Vagina (tissue), 2 donors: ENCODE results near the gene KIRREL3.

Experiments used
- CTCF ChIP-seq, 3 experiments: fragments of 450-650 bp in 2 of 3; fragments of 200-600 bp in 1 of 3; sonication (generic) in 1 of 3; IDR thresholded peaks; one replicate each; pipeline ENCODE4 v1.5.1; 2017 to 2019; ENCODE audit warnings: antibody characterized with exemption in 3 of 3, mild to moderate bottlenecking in 2 of 3, moderate library complexity in 2 of 3
- POLR2A ChIP-seq, 2 donors: fragments of 450-650 bp; IDR thresholded peaks; one replicate each; pipeline ENCODE4 v1.6.1; 2017; ENCODE audit warnings: antibody characterized with exemption in 2 of 2, mild to moderate bottlenecking in 2 of 2, moderate library complexity in 2 of 2
- POLR2AphosphoS5 ChIP-seq, 2 donors: sonication (generic); formaldehyde crosslinking; IDR thresholded peaks; one replicate each; pipeline ENCODE4 v1.9.0; 2017; ENCODE audit warnings: antibody characterized with exemption in 2 of 2, mild to moderate bottlenecking in 2 of 2, low read depth in 1 of 2; ENCODE audit not compliant: insufficient read depth in 1 of 2

GRCh38 chr11:126638648-126639047, 361.9 kb downstream of the KIRREL3 start:
- TF ChIP-seq CTCF (IDR thresholded peaks at IDR 0.05) (no peak), POLR2AphosphoS5 (IDR thresholded peaks at IDR 0.05; ENCODE audit: insufficient read depth in 1 of 2, low read depth in 1 of 2) (no peak), POLR2A (IDR thresholded peaks at IDR 0.05) (no peak)
